Measurements from ENCODE around the gene CACNG4.

Gene CACNG4

DNA sequence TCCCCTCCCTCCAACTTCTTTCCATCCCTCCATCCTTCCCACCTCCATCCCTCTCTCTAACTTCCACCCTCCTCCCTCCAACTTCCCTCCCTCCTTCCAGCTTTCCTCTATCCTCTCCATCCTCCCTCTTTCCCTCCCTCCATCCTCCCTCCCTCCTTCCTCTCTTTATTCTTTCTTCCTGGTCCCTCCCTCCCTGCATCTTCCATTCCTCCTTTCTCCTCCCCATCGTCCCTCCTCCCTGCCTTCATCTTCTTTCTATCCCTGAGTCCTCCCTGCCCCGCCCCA, 11.8 kb downstream of the CACNG4 start:
- FAIRE-seq = no peak
- TF ChIP-seq POLR2A (IDR thresholded peaks at IDR 0.05; ENCODE audit: low read depth, low read length) = no peak
- no peak for DNase-seq (ENCODE audit: insufficient read length, low spot score)

DNA sequence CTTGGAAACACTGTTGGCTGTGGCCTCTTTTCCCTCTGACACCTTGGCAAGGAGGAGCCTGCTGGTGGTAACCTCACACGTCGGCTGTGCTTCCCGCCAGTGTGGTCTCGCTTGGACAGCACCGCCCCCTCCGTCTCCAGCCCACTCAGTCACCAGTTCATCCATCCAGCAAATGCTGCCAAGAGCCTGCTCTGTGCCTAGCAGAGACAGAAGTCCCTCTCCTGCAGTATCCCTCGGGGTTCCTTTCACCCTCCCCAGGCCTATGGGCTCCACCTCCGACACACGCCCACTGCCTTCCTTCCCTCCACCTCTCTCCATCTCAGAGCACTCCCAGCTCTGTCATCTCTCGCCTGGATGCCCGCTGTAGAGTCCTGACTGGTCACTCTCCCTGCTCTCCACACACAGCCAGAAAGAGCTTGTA, 12.3 kb downstream of the CACNG4 start:
- DNase-seq (ENCODE audit: insufficient read length, low spot score) (no peak), FAIRE-seq (no peak)
- TF ChIP-seq POLR2A (IDR thresholded peaks at IDR 0.05; ENCODE audit: low read depth, low read length) = no peak

DNA sequence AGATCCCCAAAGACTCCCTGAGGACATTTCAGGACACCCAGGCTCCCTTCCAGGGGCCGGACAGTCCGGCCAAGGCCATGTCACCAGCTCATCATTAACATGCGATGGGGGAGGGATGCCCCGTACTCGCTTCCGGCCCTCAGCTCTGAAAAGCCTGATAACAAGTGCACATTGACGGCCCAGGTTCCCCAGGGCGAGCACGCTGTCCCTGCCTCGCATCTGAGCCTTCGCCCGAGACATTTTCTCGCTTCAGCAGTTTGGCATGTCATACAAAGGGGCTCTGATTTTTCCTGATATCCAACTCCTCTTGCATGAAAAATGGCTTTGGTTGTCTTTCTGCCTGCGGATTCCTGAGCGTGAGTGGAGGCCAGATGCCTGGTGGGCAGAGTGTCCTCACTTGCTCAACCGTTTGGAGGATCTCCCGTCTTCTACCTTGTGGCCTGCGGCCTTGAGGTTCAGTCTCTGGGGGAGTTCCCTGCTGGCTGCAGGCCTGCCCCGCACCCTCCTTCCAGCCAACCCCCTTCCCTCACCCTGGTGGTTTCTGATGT, 14.1 kb downstream of the CACNG4 start:
- DNase-seq (ENCODE audit: insufficient read length, low spot score) = no peak
- no peak for FAIRE-seq
- TF ChIP-seq POLR2A (IDR thresholded peaks at IDR 0.05; ENCODE audit: low read depth, low read length) = no peak

DNA sequence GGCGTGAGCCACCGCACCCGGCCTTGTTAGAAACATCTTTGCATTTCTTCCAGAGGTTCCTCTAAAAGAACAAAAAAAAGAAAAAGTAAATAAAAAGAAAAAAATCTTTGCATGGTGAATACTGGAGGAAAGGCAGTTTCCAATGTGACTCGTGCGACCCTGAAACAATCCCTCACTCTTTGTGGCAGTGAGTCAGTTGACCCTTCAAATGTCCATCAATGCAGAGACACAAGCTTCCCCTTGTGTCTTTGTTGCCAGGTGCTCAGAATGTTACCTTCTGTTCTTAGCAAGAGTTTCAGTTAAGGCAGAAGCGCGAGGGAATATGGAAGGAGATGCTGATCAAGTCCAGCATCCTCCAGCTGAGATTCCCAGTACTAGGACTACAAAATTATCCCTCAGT, 16.4 kb downstream of the CACNG4 start:
- no peak for FAIRE-seq
- no peak for DNase-seq (ENCODE audit: insufficient read length, low spot score)
- TF ChIP-seq POLR2A (IDR thresholded peaks at IDR 0.05; ENCODE audit: low read depth, low read length) = no peak

DNA sequence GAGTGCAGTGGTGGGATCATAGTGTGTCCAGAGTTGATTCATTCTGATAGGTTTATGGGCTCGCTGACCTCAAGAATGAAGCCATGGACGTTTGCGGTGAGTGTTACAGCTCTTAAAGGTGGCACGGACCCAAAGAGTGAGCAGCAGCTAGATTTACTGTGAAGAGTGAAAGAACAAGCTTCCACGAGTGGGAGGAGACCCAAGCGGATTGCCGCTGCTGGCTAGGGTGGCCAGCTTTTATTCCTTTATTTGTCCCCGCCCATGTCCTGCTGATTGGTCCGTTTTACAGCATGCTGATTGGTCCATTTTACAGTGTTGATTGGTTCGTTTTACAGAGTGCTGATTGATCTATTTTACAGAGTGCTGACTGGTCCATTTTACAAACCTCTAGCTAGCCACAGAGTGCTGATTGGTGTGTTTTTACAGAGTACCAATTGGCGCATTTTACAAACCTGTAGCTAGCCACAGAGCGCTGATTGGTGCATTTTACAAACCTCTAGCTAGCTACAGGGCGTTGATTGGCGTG, 17.5 kb downstream of the CACNG4 start:
- no peak for TF ChIP-seq POLR2A (IDR thresholded peaks at IDR 0.05; ENCODE audit: low read depth, low read length)
- DNase-seq (ENCODE audit: insufficient read length, low spot score) = no peak
- no peak for FAIRE-seq

DNA sequence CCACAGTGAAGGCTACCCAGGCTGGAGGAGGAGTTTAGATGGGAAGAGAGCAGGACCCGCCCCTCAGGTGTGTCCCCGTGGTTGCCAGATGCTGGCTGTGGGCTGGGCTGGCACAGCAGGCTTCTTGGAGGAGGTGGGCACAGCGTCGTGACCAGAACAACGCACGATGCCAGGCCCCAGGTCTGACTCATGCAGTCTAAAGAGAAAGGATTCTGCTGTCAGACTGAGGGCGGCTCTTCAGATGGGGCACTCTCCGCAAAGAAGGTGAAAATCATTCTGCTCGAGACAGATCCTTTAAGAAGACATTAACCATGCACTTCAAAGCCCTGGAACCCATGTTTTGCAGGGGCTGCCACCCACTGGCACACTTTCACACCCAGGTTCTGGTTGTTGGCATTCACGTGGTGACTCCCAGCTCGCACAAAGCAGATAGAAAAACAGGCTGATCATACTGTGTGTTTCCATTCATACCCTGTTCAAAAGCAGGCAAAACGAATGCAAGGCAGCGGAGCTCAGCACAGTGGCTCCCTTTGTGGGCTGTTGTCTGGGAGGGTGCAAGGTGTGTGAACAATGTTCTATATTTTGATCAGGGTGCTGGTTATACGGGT, 19.0 kb downstream of the CACNG4 start:
- FAIRE-seq (no peak), DNase-seq (ENCODE audit: insufficient read length, low spot score) (no peak)
- no peak for TF ChIP-seq POLR2A (IDR thresholded peaks at IDR 0.05; ENCODE audit: low read depth, low read length)

DNA sequence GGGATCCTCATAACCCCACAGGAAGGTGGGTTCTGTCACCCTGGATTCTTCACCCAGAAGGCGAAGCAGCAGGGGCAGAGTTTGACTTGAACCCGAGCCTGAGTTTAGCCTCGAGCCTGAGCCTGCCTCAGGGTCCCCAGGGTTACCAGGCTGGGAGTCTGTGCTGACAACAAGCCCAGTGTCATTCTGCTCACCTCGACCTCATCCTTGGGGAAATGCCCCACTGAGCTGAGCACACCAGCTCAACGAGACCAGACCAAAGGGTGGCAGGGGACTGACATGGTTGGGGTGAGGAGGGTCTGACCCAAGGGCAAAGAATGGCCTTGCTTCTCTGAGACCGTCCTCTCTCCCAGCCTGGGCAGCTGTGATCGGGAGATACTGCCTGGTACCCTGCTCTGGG, 20.2 kb downstream of the CACNG4 start:
- DNase-seq (ENCODE audit: insufficient read length, low spot score) = no peak
- no peak for FAIRE-seq
- no peak for TF ChIP-seq POLR2A (IDR thresholded peaks at IDR 0.05; ENCODE audit: low read depth, low read length)

DNA sequence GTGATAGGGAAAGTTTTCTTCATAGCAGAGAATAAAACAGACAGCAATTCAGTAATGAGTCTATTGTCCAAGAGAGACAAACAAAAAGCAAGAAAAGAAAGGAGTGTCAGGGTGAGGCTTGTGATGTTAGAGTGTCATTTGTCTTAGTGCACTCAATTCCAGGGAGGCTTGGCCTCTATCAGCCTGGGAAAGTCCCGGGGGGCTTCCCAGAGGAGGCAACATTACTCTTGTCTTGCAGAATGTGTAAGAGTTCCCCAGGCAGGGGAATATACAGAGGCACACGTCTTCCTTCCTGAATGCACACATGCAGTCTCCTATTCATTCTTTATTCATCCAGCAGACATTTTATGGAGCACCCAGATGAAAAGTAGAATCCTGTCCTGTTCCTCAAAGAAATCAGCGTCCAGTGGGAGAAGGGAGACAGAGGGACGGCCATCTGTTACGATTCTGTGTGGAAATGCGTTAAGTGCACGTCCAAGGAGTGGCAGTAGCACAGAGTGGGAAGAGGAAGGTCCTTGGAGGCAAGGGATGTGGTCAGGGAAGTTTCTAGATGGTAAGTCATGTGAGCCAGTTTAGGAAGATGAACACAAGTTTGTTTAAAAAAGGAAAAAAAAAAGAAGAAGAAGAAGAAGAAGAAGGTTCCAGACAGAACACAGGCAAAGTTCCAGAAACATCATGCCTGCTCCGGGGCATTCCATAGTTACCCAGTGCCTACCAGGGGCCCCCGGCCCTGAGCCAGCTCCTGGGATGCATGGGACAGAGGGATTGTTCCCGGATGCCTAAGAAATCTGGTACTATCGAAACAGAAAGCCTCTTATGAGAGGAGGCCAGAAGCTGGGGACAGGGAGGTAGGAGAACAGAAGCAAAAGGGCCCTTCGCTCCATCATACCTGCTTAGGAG, 21.1 kb downstream of the CACNG4 start:
- TF ChIP-seq POLR2A (IDR thresholded peaks at IDR 0.05; ENCODE audit: low read depth, low read length) = no peak
- FAIRE-seq = no peak
- DNase-seq (ENCODE audit: insufficient read length, low spot score) = no peak

DNA sequence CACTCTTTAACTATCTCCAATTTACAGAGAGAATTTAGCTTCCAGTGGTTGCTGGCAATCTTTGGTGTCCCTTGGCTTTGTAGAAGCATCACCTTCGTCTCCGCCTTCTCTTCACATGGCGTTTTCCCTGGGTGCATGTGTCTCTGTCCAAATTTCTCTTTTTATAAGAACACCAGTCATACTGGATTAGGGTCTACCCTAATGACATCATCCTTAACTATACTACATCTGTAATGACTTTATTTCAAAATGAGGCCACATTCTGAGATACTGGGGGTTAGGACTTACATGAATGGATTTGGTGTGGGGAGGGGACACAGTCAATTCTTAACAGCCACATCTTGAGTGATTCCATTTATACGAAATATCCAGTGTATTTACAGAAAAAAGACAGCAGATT, 22.2 kb downstream of the CACNG4 start:
- no peak for TF ChIP-seq POLR2A (IDR thresholded peaks at IDR 0.05; ENCODE audit: low read depth, low read length)
- DNase-seq (ENCODE audit: insufficient read length, low spot score) (no peak), FAIRE-seq (no peak)

DNA sequence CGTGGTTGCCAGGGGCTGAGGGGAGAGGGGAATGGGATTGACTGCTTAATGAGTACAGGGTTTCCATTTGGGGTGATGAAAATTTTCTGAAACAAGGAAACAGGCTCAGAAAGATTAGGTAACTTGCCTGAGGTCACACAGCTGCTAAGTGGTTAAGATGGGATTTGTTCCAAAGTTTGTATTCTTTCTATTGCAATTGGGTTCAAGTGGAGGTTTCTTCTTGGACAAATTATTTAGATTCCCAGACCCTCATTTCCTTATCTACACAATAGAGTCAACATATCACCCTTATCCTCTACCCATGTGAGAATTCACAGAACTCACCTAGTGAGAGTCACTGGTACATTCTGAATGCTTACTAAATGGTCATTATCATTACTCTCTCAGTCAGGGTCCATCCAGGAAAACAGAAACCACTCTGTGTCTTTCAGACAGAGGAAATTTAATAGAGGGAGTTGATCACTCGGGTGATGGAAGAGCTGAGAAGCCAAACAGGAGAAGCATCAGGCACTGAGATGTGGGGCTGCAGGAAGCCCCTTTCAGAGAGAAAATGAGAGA, 22.6 kb downstream of the CACNG4 start:
- no peak for TF ChIP-seq POLR2A (IDR thresholded peaks at IDR 0.05; ENCODE audit: low read depth, low read length)
- DNase-seq (ENCODE audit: insufficient read length, low spot score) (no peak), FAIRE-seq (no peak)

DNA sequence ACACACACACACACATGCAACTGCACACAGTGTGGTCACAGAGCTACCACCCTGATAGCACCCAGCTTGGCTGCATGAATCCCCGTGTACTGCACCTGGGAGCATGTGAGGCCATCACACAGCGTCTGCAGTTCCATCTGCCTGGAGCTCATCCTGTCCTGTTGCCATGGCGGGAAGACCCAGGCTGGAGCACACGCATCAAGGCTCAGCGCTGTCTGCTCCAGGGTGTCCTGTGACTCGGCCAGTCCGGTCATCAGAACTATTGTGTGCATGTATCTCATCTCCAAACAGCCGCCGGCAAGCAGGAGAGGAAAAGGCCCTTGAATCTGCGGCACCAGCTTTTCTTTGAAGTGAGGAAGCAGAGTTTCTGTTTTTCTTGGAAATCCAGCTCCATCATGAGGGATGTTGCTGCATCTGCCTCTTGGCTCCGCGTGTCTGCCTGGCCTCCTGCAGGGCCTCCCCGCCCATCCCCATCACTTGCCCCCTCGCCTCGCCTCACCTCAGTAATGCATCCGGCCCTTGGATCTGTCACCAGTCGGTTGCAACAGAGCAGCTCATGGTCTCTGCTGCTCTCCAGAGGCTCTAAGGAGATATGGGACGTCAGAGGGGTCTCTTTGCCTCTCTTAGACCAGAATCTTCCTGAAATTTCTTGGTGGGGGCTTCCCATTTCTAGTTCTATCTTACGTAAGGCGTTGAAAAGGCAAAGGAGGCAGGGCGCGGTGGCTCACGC, 23.7 kb downstream of the CACNG4 start:
- no peak for TF ChIP-seq POLR2A (IDR thresholded peaks at IDR 0.05; ENCODE audit: low read depth, low read length)
- DNase-seq (ENCODE audit: insufficient read length, low spot score) = no peak
- FAIRE-seq = no peak

DNA sequence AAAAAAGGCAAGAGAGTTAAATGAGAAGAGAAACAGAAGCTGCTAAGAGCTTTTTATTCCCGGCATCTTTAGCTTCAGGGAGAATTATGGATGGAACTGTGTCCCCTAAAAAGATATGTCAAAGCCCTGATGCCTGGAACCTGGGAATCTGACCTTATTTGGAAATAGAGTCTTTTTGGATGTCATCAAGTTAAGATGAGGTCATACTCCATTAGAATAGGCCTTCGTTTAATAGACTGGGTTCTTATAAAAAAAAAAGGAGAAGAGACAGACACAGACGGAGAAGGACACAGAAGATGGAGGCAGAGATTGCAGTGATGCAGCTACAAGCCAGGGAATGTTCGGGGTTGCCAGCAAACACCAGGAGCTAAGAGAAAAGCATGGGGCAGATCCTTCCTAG, 24.6 kb downstream of the CACNG4 start:
- no peak for DNase-seq (ENCODE audit: insufficient read length, low spot score)
- no peak for FAIRE-seq

DNA sequence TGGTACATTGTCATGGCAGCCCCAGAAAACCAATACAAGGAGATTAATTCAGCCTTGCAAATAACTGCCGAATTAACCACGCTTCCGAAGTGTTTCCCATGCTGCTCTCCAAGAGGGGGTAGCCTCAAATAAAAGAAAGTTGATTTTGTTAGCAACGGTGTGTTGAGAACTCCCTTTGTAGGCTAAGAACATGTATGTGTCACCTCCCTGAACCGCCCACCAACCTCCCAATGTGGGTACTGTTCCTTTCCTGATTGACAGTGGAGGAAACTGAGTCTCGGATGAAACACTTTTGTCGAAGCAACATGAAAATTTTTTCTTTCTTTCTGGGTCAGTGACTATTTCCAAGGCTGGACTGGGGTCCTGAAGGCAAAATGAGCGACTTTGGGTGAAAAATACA, 25.1 kb downstream of the CACNG4 start:
- no peak for TF ChIP-seq POLR2A (IDR thresholded peaks at IDR 0.05; ENCODE audit: low read depth, low read length)
- DNase-seq (ENCODE audit: insufficient read length, low spot score) (no peak), FAIRE-seq (no peak)

More for the DNA sequence above, 24.6 kb downstream of the CACNG4 start:
- TF ChIP-seq POLR2A (IDR thresholded peaks at IDR 0.05; ENCODE audit: low read depth, low read length) = no peak

DNA sequence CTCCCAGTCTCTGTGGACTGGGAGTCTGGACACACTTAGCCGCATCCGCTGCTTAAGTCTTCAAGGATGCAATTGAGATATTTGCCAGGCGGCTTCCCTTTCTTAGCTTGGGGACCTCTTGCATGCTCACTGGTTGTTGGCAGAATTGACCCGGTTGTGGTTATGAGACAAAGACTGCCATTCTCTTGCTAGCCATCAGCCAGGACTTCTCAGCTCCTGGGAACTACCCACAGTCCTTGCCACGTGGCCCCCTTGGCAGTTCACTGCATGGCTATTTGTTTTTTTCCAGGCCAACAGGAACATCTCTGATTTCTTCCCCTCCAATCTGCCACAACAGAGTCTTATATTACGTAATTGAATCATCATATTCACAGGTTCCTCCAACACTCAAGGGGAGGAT, 25.5 kb downstream of the CACNG4 start:
- DNase-seq (ENCODE audit: insufficient read length, low spot score) (no peak), FAIRE-seq (no peak)
- TF ChIP-seq POLR2A (IDR thresholded peaks at IDR 0.05; ENCODE audit: low read depth, low read length) = no peak

Measured in H54 (cell line).